Gastrocnemius medialis (tissue), 4 donors: ENCODE data around the gene HOXA7.

ENCODE experiments used
- POLR2A ChIP-seq, 2 donors: fragments of 450-650 bp; IDR thresholded peaks; one replicate each; pipeline ENCODE4 v1.6.1; 2017; ENCODE audit warnings: antibody characterized with exemption in 2 of 2, mild to moderate bottlenecking in 2 of 2, moderate library complexity in 2 of 2
- TF ChIP-seq, protein P1 (sequence below), 5 experiments: fragments of 450-650 bp in 3 of 5; fragments of 200-600 bp in 2 of 5; sonication (generic) in 2 of 5; IDR thresholded peaks in 4 of 5; conservative IDR thresholded peaks in 1 of 5; 1 replicate in 4 of 5; 2 replicates in 1 of 5; pipeline ENCODE4 v1.5.1; 2016 to 2019; ENCODE audit warnings: antibody characterized with exemption in 5 of 5, mild to moderate bottlenecking in 3 of 5, moderate library complexity in 3 of 5

DNA sequence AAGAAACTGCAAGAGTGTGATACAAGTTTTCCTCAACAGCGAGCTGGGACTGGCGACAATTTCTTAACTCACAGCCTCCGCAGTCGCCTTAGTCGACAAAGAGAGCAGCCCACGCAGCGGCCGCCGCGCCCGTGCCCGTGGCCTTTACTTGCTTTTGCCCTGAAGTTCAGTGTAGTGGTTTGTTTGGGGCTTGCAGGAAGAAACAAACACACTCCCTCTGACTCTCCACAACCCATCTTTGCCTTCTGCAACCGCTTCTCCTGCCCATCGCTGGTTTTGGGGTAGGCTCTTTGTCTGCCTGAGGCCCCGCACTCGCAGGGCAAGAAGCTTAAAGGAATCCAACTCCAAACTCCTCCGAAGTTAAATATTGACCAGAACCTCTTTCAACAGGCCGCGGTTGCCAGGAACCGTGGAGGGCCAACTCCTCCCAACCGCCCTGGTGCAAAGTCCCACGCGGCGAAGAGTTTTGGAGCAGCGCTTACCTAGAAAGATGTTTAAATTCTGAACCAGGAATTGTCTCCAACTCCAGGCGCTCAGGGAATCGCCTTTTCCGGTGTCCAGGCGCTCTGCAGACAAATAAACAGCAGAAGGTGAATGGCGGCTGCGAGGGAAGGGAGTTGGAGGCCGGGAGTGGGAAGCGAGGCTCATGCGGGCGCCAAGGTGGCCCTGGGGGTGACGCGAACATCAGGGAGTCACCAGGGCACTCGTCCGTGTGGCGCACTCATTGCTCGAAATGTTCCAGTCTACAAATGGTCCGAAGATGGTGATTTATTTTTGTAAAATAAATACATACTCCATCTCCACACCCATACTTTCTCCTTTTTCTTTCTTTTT, 34.2 kb downstream of the HOXA7 start:
- TF ChIP-seq POLR2A (IDR thresholded peaks at IDR 0.05): no peak
- TF ChIP-seq, protein P1, sequence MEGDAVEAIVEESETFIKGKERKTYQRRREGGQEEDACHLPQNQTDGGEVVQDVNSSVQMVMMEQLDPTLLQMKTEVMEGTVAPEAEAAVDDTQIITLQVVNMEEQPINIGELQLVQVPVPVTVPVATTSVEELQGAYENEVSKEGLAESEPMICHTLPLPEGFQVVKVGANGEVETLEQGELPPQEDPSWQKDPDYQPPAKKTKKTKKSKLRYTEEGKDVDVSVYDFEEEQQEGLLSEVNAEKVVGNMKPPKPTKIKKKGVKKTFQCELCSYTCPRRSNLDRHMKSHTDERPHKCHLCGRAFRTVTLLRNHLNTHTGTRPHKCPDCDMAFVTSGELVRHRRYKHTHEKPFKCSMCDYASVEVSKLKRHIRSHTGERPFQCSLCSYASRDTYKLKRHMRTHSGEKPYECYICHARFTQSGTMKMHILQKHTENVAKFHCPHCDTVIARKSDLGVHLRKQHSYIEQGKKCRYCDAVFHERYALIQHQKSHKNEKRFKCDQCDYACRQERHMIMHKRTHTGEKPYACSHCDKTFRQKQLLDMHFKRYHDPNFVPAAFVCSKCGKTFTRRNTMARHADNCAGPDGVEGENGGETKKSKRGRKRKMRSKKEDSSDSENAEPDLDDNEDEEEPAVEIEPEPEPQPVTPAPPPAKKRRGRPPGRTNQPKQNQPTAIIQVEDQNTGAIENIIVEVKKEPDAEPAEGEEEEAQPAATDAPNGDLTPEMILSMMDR (IDR thresholded peaks at IDR 0.05 in 4 of 5, conservative IDR thresholded peaks at IDR 0.05 in 1 of 5): no peak
